Smooth muscle cell (in vitro differentiated cells): ENCODE results near the gene RPL12. TPM values are rescaled to one million over a fixed set of nuclear protein-coding genes. Genes with fewer than 3 reads are reported as not detected.

ENCODE experiments used
- DNase-seq: peaks from one replicate; lab custom pipeline; 2025; ENCODE audit not compliant: unreplicated experiment; lab: John Stamatoyannopoulos, UW
- H2AFZ ChIP-seq: fragments of 200-600 bp; sonication (generic); 2 replicates; pipeline ENCODE4 v1.6.0; 2016; ENCODE audit warnings: antibody characterized with exemption, low read depth, mild to moderate bottlenecking
- H3F3A ChIP-seq: fragments of 200-600 bp; sonication (generic); 2 replicates; pipeline ENCODE4 v1.6.0; 2017; ENCODE audit warnings: antibody characterized with exemption, low read depth
- H3K27ac ChIP-seq: fragments of 200-600 bp; sonication (generic); 2 replicates; pipeline ENCODE4 v1.5.1; 2016; ENCODE audit warnings: low read depth, mild to moderate bottlenecking
- H3K27me3 ChIP-seq: fragments of 200-600 bp; sonication (generic); 2 replicates; pipeline ENCODE4 v1.6.1; 2016; ENCODE audit warnings: low read depth, mild to moderate bottlenecking
- H3K36me3 ChIP-seq: fragments of 200-600 bp; sonication (generic); 2 replicates; pipeline ENCODE4 v1.5.1; 2016; ENCODE audit warnings: low read depth
- H3K4me1 ChIP-seq: fragments of 200-600 bp; sonication (generic); 2 replicates; pipeline ENCODE4 v1.5.1; 2016; ENCODE audit warnings: low read depth
- H3K4me2 ChIP-seq: fragments of 200-600 bp; sonication (generic); 2 replicates; pipeline ENCODE4 v1.6.0; 2016; ENCODE audit warnings: mild to moderate bottlenecking
- H3K4me3 ChIP-seq: fragments of 200-600 bp; sonication (generic); 2 replicates; pipeline ENCODE4 v1.5.1; 2016; ENCODE audit warnings: mild to moderate bottlenecking
- H3K79me2 ChIP-seq: fragments of 200-600 bp; sonication (generic); 2 replicates; pipeline ENCODE4 v1.6.0; 2016; ENCODE audit warnings: low read depth, mild to moderate bottlenecking
- H3K9ac ChIP-seq: fragments of 200-600 bp; sonication (generic); 2 replicates; pipeline ENCODE4 v1.6.0; 2016; ENCODE audit warnings: low read depth
- H3K9me3 ChIP-seq: fragments of 200-600 bp; sonication (generic); replicated peaks from 2 replicates; pipeline ENCODE4 v1.5.1; 2016; ENCODE audit warnings: low read depth
- H4K20me1 ChIP-seq: fragments of 200-600 bp; sonication (generic); 2 replicates; pipeline ENCODE4 v1.6.0; 2016; ENCODE audit warnings: low read depth
- WGBS: methylation state at CpG from one replicate; pipeline ENCODE4 v1.1.7; 2016; ENCODE audit warnings: low lambda C conversion rate; 5-methylcytosine and 5-hydroxymethylcytosine counted together
- polyA plus RNA-seq: library from polyadenylated mRNA; unstranded; fragments of >200 nt; fragmentation: Nextera tagmentation; extraction: Ambion mirVana; gene quantifications from 2 replicates; pipeline ENCODE4 v1.2.1, GENCODE V29; 2016
- small RNA-seq: library from RNA; depleted of rRNA; stranded (forward); fragments of <200 nt; gene quantifications from one replicate; pipeline ENCODE3, GENCODE V24; 2014
- total RNA-seq: library from RNA; depleted of rRNA; stranded (reverse); fragments of >200 nt; gene quantifications from 2 replicates; pipeline ENCODE4 v1.2.3, GENCODE V29; 2014
- TF ChIP-seq, protein P1 (sequence below): fragments of 200-600 bp; sonication (generic); IDR thresholded peaks from 2 replicates; pipeline ENCODE4 v1.5.1; 2017; ENCODE audit warnings: borderline replicate concordance, mild to moderate bottlenecking, antibody characterized with exemption; ENCODE audit not compliant: insufficient read depth, poor library complexity, severe bottlenecking

The RPL12 gene
- total and polyA plus RNA-seq, 2 experiments from 2014 or later: 371 to 1,296 TPM

GRCh38 chr9:127398715-127399400 lies 52.3 kb downstream of the RPL12 start:
- Histone ChIP-seq H3K4me1 (peaks cover 12% of the 10 kb centered on the region), H2AFZ (no peak overlapping the region), H3F3A (peaks cover 13% of the 10 kb centered on the region), H3K79me2 (peaks cover 23% of the 10 kb centered on the region), H3K9me3 (no peaks in the 10 kb centered on the region), H3K27ac (no peak overlapping the region), H3K4me3 (peak overlapping the region; percentile 85), H3K4me2 (peak overlapping the region; percentile 99), H3K9ac (no peak overlapping the region), H3K36me3 (no peaks in the 10 kb centered on the region), H4K20me1 (peaks cover 15% of the 10 kb centered on the region), H3K27me3 (no peaks in the 10 kb centered on the region)
- TF ChIP-seq, protein P1, sequence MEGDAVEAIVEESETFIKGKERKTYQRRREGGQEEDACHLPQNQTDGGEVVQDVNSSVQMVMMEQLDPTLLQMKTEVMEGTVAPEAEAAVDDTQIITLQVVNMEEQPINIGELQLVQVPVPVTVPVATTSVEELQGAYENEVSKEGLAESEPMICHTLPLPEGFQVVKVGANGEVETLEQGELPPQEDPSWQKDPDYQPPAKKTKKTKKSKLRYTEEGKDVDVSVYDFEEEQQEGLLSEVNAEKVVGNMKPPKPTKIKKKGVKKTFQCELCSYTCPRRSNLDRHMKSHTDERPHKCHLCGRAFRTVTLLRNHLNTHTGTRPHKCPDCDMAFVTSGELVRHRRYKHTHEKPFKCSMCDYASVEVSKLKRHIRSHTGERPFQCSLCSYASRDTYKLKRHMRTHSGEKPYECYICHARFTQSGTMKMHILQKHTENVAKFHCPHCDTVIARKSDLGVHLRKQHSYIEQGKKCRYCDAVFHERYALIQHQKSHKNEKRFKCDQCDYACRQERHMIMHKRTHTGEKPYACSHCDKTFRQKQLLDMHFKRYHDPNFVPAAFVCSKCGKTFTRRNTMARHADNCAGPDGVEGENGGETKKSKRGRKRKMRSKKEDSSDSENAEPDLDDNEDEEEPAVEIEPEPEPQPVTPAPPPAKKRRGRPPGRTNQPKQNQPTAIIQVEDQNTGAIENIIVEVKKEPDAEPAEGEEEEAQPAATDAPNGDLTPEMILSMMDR: no peak
- WGBS: 92% methylated on average over 13 of the region's 13 CpGs
- no peak for DNase-seq

GRCh38 chr9:127398275-127398647 lies 52.9 kb downstream of the RPL12 start:
- H2AFZ ChIP-seq: peak overlapping the region; percentile 44
- H3K36me3 ChIP-seq: no peaks in the 10 kb centered on the region
- WGBS: 53% methylated on average over 5 of the region's 5 CpGs
- H3F3A ChIP-seq: peaks cover 13% of the 10 kb centered on the region
- peak overlapping the region; percentile 81 for H3K9ac ChIP-seq
- TF ChIP-seq, protein P1: no peak
- H3K79me2 ChIP-seq: peaks cover 23% of the 10 kb centered on the region
- peaks cover 15% of the 10 kb centered on the region for H4K20me1 ChIP-seq
- peak overlapping the region; percentile 85 for H3K4me3 ChIP-seq
- H3K4me1 ChIP-seq: peaks cover 12% of the 10 kb centered on the region
- H3K9me3 ChIP-seq: no peaks in the 10 kb centered on the region
- H3K27ac ChIP-seq: no peak overlapping the region
- H3K27me3 ChIP-seq: no peaks in the 10 kb centered on the region
- no peak for DNase-seq
- peak overlapping the region; percentile 99 for H3K4me2 ChIP-seq

Small RNA genes lying within 50 kb of the gene (small RNA-seq; reads per million reads assigned to genes)
- gene RF00019: not detected
- 227 reads per million, percentile 99 among the genes with 10 or more reads in this experiment for gene SNORA65

Other genes with a start within 250 kb of the RPL12 start
- gene GARNL3, start 186.6 kb downstream of the RPL12 start, total RNA-seq: 7.8 and 18.5 TPM in 2 replicates
- 4.7 and 7.3 TPM in 2 replicates for gene GARNL3, start 186.6 kb downstream of the RPL12 start, polyA plus RNA-seq
- gene SLC2A8, start 54.2 kb downstream of the RPL12 start, total RNA-seq: 8.7 and 16.9 TPM in 2 replicates
- 27.7 and 36.6 TPM in 2 replicates for gene SLC2A8, start 54.2 kb downstream of the RPL12 start, polyA plus RNA-seq
- 6.6 and 8.6 TPM in 2 replicates for gene ZNF79, start 27.0 kb downstream of the RPL12 start, total RNA-seq
- gene ZNF79, start 27.0 kb downstream of the RPL12 start, polyA plus RNA-seq: 4.3 and 4.9 TPM in 2 replicates
- 10.5 and 15.3 TPM in 2 replicates for gene LRSAM1, start 104 bp upstream of the RPL12 start, total RNA-seq
- gene LRSAM1, start 104 bp upstream of the RPL12 start, polyA plus RNA-seq: 27.0 and 28.7 TPM in 2 replicates
- gene STXBP1, start 160.9 kb upstream of the RPL12 start, total RNA-seq: 22.4 and 39.5 TPM in 2 replicates
- gene STXBP1, start 160.9 kb upstream of the RPL12 start, polyA plus RNA-seq: 22.8 and 26.7 TPM in 2 replicates